Measurements from ENCODE around the gene TRPC4.
A peak's percentile ranks its signal among the peaks of the same experiment; 100 is the strongest.
"Not testable (repeated sequence)": the region's sequence is repeated elsewhere in the genome, so short reads cannot be mapped to it uniquely, and the experiment has no call there.

The TRPC4 gene

DNA sequence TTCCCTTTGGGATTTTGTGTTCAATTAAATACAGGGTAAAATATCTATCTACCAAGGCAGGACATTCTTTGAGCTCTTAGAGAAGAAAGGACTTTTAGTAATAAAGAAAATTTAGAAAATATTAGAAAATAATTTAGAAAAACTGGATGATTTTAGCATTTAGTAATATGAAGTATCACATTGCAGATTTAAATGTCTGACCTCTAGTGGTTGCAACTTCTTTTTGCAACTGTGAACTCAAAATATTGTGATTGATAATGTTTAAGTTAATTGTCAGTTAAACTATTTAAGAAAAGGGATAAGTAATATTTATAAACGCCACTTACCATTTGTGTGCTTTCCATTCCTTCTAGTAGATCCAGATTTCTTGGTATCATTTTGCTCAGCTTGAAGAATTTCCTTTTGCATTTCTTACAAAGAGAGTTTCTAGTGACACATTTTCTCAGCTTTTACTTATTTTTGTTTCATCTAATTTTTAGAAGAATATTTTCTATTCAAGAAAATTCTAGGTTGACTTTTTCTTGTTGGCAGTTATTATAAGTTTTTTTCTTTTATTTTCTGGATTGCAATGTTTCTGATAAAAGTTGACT, 260.7 kb downstream of the TRPC4 start:
- Histone ChIP-seq H3K4me3 (ENCODE audit: low read length) (no peak overlapping the region), H3K4me1 (ENCODE audit: control insufficient read depth, insufficient read depth, low read length) (no peaks in the 10 kb centered on the region), H3K27ac (ENCODE audit: low read depth, low read length) (no peak overlapping the region), H3K36me3 (ENCODE audit: control insufficient read depth, insufficient read depth, low read length) (no peaks in the 10 kb centered on the region), H3K9ac (ENCODE audit: low read length) (no peak overlapping the region), H3K27me3 (ENCODE audit: control insufficient read depth, insufficient read depth, low read length) (no peaks in the 10 kb centered on the region)

DNA sequence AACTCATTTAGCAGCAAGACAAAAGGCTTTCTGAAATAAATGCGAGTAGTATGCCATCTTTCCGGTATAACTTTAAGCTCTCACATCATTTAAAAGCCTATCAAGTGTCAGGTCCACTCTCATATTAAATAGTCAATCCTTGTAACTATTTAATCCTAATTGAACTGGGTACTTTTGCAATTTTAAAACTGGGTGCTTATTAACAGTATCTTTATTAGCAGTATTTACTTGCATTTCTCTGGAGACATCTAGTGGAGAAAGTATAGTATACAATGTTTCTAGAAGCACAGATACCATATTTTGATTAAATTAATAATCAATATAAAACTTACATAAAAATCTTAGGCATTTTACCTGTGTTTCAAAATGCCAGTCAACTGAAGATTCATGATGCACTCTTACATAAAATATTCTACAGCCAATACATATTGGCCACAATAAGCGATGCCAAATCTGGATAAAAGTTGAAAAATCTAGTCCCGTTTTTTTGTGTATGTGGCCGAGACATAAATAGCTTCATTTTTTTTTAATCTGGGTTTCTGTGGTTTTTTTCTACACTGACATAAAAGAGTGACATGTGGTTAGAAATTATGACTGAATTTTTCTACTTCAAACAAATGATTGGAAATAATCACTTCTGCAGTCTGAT, 266.7 kb downstream of the TRPC4 start:
- Histone ChIP-seq H3K27ac (ENCODE audit: low read depth, low read length) (no peak overlapping the region), H3K36me3 (ENCODE audit: control insufficient read depth, insufficient read depth, low read length) (no peaks in the 10 kb centered on the region), H3K4me3 (ENCODE audit: low read length) (no peak overlapping the region), H3K4me1 (ENCODE audit: control insufficient read depth, insufficient read depth, low read length) (no peaks in the 10 kb centered on the region), H3K9ac (ENCODE audit: low read length) (no peak overlapping the region), H3K27me3 (ENCODE audit: control insufficient read depth, insufficient read depth, low read length) (no peaks in the 10 kb centered on the region)

DNA sequence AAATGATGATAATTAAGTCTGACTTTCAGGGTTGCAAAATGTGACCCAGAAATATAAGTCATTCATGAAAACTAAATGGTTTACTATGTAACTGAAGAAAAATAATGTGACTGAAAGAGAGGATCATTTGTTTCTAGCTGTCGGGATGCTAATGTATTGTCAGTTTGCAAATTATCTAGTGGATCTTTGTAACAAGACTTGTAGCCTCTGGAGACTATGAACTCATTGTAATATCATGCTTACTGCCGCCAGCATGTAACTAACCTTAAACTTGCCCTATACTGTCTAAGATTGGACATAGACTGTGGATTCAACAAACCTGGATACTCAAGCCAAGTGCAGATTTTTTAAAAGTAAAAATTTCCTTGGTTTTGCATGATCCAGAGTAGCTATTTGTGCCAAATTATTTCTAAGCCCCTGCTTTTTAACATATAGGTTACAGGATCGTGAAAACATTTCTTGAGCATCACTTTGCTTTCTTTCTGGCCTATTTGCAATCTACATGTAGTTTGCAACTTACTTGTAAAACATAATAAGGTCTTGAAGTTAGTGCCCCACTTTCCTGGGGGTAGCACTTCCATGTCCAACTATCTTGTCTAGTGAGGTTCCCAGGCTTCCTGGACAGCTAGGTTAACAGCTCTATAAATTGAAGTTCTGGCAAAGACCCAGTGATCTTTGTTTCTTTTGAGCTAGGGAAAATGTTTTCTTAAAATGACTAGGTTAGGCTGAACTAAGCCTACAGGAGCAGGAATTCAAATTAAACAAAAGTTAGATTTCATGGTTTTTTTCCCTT, 267.7 kb downstream of the TRPC4 start:
- Histone ChIP-seq H3K4me1 (ENCODE audit: control insufficient read depth, insufficient read depth, low read length) (no peaks in the 10 kb centered on the region), H3K9ac (ENCODE audit: low read length) (no peak overlapping the region), H3K27ac (ENCODE audit: low read depth, low read length) (no peak overlapping the region), H3K36me3 (ENCODE audit: control insufficient read depth, insufficient read depth, low read length) (no peaks in the 10 kb centered on the region), H3K27me3 (ENCODE audit: control insufficient read depth, insufficient read depth, low read length) (no peaks in the 10 kb centered on the region), H3K4me3 (ENCODE audit: low read length) (no peak overlapping the region)

DNA sequence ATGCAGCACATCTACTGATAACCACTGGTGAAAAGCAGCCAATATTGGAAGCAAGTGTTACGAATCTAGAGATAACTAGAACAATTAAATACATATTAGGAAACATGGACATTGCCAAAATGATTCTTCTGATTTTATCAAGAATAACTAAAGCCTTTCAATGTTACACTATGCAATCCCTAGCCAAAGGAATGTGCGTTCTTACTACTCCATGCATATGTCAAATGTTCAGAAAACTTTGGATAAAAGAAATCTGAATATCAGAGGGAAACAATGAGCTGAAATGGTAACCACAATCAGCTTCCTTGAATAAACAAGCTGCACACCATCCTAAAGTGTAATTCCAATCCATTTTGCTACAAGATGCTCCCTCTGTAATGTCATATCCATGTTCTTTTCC, 270.1 kb downstream of the TRPC4 start:
- Histone ChIP-seq H3K4me1 (ENCODE audit: control insufficient read depth, insufficient read depth, low read length) (no peaks in the 10 kb centered on the region), H3K9ac (ENCODE audit: low read length) (no peak overlapping the region)

DNA sequence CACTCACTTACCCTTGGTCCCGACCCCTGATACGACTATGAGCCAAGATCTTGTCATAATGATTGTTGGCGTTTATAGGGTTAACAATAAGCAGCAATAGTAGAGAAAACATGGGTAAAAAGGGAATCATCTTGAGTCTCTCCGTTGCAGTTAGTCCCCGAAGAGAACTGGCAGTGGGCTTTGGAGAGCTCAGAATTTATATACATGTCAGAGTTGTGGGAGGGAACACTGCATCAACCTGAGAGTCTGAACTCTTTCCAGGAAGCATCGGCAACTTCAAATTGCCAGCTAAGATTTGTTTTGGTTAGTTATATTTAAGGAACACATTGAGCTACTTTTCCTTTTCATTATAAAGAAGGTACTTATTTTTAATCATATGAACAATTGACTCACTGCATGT, 271.0 kb downstream of the TRPC4 start, which contains the start of gene POSTN:
POSTN (minus strand) TSS at position 172 of the 400 bp plus-strand sequence; CDS start at position 130, 42 bp downstream.
- Histone ChIP-seq H3K36me3 (ENCODE audit: control insufficient read depth, insufficient read depth, low read length) (no peaks in the 10 kb centered on the region), H3K27me3 (ENCODE audit: control insufficient read depth, insufficient read depth, low read length) (no peaks in the 10 kb centered on the region), H3K4me3 (ENCODE audit: low read length) (peak within 1 kb of the TSS; percentile 56), H3K9ac (ENCODE audit: low read length) (no peak within 1 kb of the TSS), H3K4me1 (ENCODE audit: control insufficient read depth, insufficient read depth, low read length) (no peaks in the 10 kb centered on the region), H3K27ac (ENCODE audit: low read depth, low read length) (no peak within 1 kb of the TSS)

More for the DNA sequence above, 270.1 kb downstream of the TRPC4 start:
- Histone ChIP-seq H3K36me3 (ENCODE audit: control insufficient read depth, insufficient read depth, low read length) (no peaks in the 10 kb centered on the region), H3K27ac (ENCODE audit: low read depth, low read length) (no peak overlapping the region), H3K4me3 (ENCODE audit: low read length) (no peak overlapping the region), H3K27me3 (ENCODE audit: control insufficient read depth, insufficient read depth, low read length) (no peaks in the 10 kb centered on the region)

DNA sequence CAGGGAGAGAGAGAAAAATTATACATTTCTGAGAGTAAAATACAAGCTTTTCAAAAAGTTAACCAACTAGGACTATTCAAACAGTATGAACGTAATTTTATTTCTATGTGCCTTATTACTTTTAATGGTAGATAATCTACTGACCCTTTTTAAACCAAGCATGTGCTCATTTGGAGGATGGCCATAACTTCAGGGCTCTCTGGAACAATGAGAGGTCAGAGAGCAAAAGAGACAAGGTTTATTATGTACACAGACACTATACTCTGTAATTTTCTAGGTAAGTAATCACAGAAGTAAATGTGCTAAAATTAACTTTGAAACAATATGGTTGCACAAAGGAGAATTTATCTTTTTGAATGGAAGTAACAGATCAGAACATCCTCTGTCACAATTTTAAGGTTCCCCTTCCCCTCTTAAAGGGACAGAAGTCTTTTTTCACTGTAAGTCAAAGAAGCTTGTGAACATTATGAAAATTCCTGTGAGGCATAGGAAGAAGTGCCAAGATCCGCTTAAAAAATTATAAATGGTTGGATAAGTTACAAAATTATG, 272.0 kb downstream of the TRPC4 start:
- no peaks in the 10 kb centered on the region for H3K4me1 ChIP-seq (ENCODE audit: control insufficient read depth, insufficient read depth, low read length)
- no peaks in the 10 kb centered on the region for H3K36me3 ChIP-seq (ENCODE audit: control insufficient read depth, insufficient read depth, low read length)
- H3K9ac ChIP-seq (ENCODE audit: low read length): no peak overlapping the region
- peak overlapping the region; percentile 37 for H3K4me3 ChIP-seq (ENCODE audit: low read length)
- H3K27me3 ChIP-seq (ENCODE audit: control insufficient read depth, insufficient read depth, low read length): no peaks in the 10 kb centered on the region
- H3K27ac ChIP-seq (ENCODE audit: low read depth, low read length): peak overlapping the region; percentile 7

DNA sequence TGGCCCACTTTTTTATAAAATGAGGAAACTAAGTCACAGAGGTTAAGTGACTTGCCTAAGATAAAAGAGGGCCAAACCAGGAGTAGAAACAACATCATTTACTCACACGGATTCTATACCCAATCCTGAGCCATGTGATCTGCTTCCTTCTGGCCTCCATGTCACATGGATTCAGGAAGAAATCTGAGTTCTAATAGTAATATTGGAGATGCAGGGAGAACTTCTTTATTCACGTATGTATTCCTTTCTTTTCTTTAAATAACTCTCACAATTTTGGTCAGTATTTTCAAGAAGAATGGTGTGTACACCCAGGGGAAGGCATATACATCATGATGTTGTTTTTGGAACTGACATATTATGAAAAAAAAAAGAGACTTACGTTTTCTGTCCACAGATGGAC, 272.8 kb downstream of the TRPC4 start:
- Histone ChIP-seq H3K9ac (ENCODE audit: low read length) (no peak overlapping the region), H3K27me3 (ENCODE audit: control insufficient read depth, insufficient read depth, low read length) (no peaks in the 10 kb centered on the region), H3K4me3 (ENCODE audit: low read length) (no peak overlapping the region), H3K36me3 (ENCODE audit: control insufficient read depth, insufficient read depth, low read length) (no peaks in the 10 kb centered on the region), H3K4me1 (ENCODE audit: control insufficient read depth, insufficient read depth, low read length) (no peaks in the 10 kb centered on the region), H3K27ac (ENCODE audit: low read depth, low read length) (no peak overlapping the region)

DNA sequence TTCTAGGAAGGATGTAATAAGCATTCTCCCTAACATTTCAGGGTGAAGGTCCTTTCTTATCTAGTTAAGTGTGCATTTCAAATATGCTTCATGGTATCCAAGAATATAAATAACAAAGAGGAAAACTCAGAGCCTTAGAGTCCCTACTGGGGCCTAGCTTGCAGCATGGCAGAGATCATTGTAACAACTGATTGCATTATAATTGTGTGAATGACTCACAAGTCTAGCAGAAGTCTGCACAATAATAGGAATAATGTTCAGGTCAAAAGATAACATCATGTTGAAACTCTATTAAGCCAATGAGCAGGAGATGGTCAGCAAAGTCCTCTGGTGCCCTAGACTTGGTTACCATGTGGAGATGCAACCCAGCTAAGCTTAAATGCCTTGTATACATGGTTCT, 274.4 kb downstream of the TRPC4 start:
- Histone ChIP-seq H3K4me1 (ENCODE audit: control insufficient read depth, insufficient read depth, low read length) (no peaks in the 10 kb centered on the region), H3K27ac (ENCODE audit: low read depth, low read length) (no peak overlapping the region), H3K27me3 (ENCODE audit: control insufficient read depth, insufficient read depth, low read length) (no peaks in the 10 kb centered on the region), H3K9ac (ENCODE audit: low read length) (no peak overlapping the region), H3K36me3 (ENCODE audit: control insufficient read depth, insufficient read depth, low read length) (no peaks in the 10 kb centered on the region), H3K4me3 (ENCODE audit: low read length) (no peak overlapping the region)

DNA sequence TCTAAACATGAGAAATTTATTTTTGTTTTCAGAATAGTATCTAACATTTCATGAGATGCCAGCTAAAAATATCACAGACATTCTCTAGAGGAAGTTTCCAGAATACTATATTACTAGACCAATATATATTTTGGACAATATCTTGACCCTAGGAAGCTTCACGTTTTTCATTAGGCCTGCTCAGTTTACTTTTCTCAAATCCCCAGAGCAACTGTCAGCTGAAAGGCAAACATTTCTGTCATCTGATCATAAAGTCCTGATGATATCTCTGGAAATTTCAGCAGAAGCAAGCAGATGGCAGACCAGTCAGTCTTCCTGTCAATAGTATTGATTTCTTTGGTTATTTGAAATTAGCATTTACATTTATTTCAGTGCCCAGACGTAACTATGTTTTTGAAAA, 275.0 kb downstream of the TRPC4 start:
- Histone ChIP-seq H3K36me3 (ENCODE audit: control insufficient read depth, insufficient read depth, low read length) (no peaks in the 10 kb centered on the region), H3K4me1 (ENCODE audit: control insufficient read depth, insufficient read depth, low read length) (no peaks in the 10 kb centered on the region), H3K4me3 (ENCODE audit: low read length) (no peak overlapping the region), H3K27me3 (ENCODE audit: control insufficient read depth, insufficient read depth, low read length) (no peaks in the 10 kb centered on the region), H3K9ac (ENCODE audit: low read length) (no peak overlapping the region), H3K27ac (ENCODE audit: low read depth, low read length) (no peak overlapping the region)

DNA sequence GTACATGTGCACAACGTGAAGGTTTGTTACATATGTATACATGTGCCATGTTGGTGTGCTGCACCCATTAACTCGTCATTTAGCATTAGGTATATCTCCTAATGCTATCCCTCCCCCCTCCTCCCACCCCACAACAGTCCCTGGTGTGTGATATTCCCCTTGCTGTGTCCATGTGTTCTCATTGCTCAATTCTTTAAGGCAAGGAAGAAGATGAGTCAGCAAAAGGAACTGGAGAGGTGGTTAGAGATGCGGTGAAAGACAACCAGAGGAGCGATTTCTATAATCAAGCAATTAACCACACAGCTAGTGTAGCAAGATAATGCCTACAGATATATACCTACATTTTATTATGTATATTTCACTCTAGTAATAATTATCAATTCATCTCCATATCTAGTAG, 280.2 kb downstream of the TRPC4 start:
- not testable (repeated sequence) for H3K9ac ChIP-seq (ENCODE audit: low read length); H3K27ac ChIP-seq (ENCODE audit: low read depth, low read length); H3K4me1 ChIP-seq (ENCODE audit: control insufficient read depth, insufficient read depth, low read length); H3K4me3 ChIP-seq (ENCODE audit: low read length); H3K36me3 ChIP-seq (ENCODE audit: control insufficient read depth, insufficient read depth, low read length); H3K27me3 ChIP-seq (ENCODE audit: control insufficient read depth, insufficient read depth, low read length)

DNA sequence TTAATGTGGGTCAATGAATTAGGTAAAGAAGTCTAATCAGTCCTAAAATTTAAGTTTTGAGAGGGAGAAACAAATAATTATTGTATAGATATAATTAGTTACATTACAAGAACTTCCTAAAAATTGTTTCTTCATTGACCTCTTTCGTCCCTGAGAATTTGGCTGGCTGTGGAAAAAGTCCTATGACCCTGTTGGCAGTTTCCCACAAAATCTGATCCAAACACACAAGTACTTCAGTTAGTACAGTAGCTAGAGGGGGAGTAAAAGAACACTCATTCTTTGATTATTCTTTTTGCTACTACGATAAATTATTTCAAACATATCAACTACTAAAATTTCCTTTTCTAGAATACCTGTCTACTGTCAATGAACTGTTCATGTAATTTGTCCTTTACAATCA, 282.3 kb downstream of the TRPC4 start:
- Histone ChIP-seq H3K9ac (ENCODE audit: low read length) (no peak overlapping the region), H3K4me3 (ENCODE audit: low read length) (no peak overlapping the region), H3K36me3 (ENCODE audit: control insufficient read depth, insufficient read depth, low read length) (no peaks in the 10 kb centered on the region), H3K27ac (ENCODE audit: low read depth, low read length) (no peak overlapping the region), H3K4me1 (ENCODE audit: control insufficient read depth, insufficient read depth, low read length) (no peaks in the 10 kb centered on the region), H3K27me3 (ENCODE audit: control insufficient read depth, insufficient read depth, low read length) (no peaks in the 10 kb centered on the region)
